Right cardiac atrium (tissue), 5 donors: ENCODE data around the gene CD84. TPM values are rescaled to one million over a fixed set of nuclear protein-coding genes. Genes with fewer than 3 reads are reported as not detected.
A peak's percentile ranks its signal among the peaks of the same experiment; 100 is the strongest.
"Not testable (repeated sequence)": the region's sequence is repeated elsewhere in the genome, so short reads cannot be mapped to it uniquely, and the experiment has no call there.

Source experiments
- ATAC-seq, 2 donors: fragments of 200-7000 bp; cut with Tn5 transposase; one replicate each; pipeline versions ENCODE4 v1.8.0 to v1.9.1; 2020; ENCODE audit warnings: moderate library complexity in 2 of 2, mild to moderate bottlenecking in 1 of 2
- DNase-seq, 3 donors: peaks; one replicate each; pipeline ENCODE4 v3.0.0-alpha.2; 2020
- H3K27ac ChIP-seq: one replicate; pipeline ENCODE4 v1.5.1; 2013; ENCODE audit warnings: mild to moderate bottlenecking, low read length, control low read depth, moderate library complexity
- H3K27me3 ChIP-seq: one replicate; pipeline ENCODE4 v1.6.1; 2013; ENCODE audit not compliant: control insufficient read depth, insufficient read depth
- H3K4me1 ChIP-seq: one replicate; pipeline ENCODE4 v1.6.1; 2013; ENCODE audit warnings: low read length; ENCODE audit not compliant: control insufficient read depth, insufficient read depth
- H3K4me3 ChIP-seq: one replicate; pipeline ENCODE4 v1.5.1; 2013; ENCODE audit warnings: low read length, control low read depth
- H3K9me3 ChIP-seq: one replicate; pipeline ENCODE4 v1.6.1; 2013; ENCODE audit warnings: low read length; ENCODE audit not compliant: control insufficient read depth
- WGBS: extraction: QIAGEN DNeasy Blood & Tissue Kit; methylation state at CpG from one replicate; pipeline ENCODE4 v1.1.7; 2013; 5-methylcytosine and 5-hydroxymethylcytosine counted together
- intact Hi-C, 4 donors: fragments of 100-400 bp; cut with DNase I; formaldehyde crosslinking; loops; one replicate each; pipeline versions ENCODE4 v1.11.0 to v1.14.0; 2022 to 2023
- polyA plus RNA-seq: library from polyadenylated mRNA; stranded (reverse); fragments of 200-250 nt; gene quantifications from one replicate; pipeline ENCODE4 v1.2.3, GENCODE V29; 2013
- total RNA-seq, 4 donors: library from RNA; stranded (reverse); fragmentation: NEBNext Ultra II Directional; extraction: Animal tissue kit (Norgen Biotek cat#: 25700); gene quantifications; one replicate each; pipeline ENCODE4 v1.2.1, GENCODE V29; 2021
- donor health status: healthy with polysubstance abuse.
- donor health status: DM: no; HTN: yes; CAD: no.
- donor health status: DM: no; HTN: no; CAD: no.
- donor health status: DM: no; HTN: yes; CAD: no; lungs with severe emphysema.
- donor health status: DM: yes; HTN: yes; CAD: no.

The CD84 gene
- total and polyA plus RNA-seq, 5 donors, result 0.61 to 5.7 (median 5.2) TPM

- intact Hi-C loops, result no loop called here
- H3K27me3 ChIP-seq, result no peaks in the 10 kb centered on the region
- H3K4me3 ChIP-seq, result no peak within 1 kb of the TSS
- DNase-seq (no peak), ATAC-seq (no peak)
- H3K4me1 ChIP-seq, result no peaks in the 10 kb centered on the region
- no peak within 1 kb of the TSS for H3K27ac ChIP-seq
- no peaks in the 10 kb centered on the region for H3K9me3 ChIP-seq
- 73% methylated on average over 11 of the region's 11 CpGs for WGBS
Measured at GRCh38 chr1:160522622-160523345, 56.5 kb downstream of the CD84 start, which contains the start of gene SLAMF6. Gene SLAMF6, minus strand, starts transcription at chr1:160523255. Its CDS starts 63 bp downstream, at chr1:160523192.

DNA sequence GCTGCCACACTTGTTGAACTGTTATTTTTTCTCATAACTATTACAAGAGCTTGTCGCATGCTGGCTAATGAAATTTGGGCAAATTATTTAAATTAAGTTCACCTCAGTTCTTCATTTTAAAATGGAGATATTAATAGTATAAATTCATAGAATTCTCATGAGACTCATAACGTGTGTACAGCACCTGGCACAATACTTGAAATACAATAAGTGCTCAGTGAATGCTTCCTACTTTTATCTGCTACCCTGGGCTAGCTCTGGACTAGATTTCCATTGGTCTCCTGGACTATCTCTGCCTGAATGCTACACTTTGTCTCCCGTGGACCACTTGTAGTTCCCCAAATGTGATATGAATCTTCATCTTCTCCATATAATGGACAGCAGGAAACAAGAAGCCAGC, 57.2 kb downstream of the CD84 start:
- Histone ChIP-seq H3K27me3 (no peaks in the 10 kb centered on the region), H3K4me1 (no peaks in the 10 kb centered on the region), H3K9me3 (no peaks in the 10 kb centered on the region), H3K4me3 (no peak overlapping the region), H3K27ac (no peak overlapping the region)
- ATAC-seq, result no peak
- no peak for DNase-seq
- 48% methylated on average over 3 of the region's 3 CpGs for WGBS
- intact Hi-C loops, result no loop called here

DNA sequence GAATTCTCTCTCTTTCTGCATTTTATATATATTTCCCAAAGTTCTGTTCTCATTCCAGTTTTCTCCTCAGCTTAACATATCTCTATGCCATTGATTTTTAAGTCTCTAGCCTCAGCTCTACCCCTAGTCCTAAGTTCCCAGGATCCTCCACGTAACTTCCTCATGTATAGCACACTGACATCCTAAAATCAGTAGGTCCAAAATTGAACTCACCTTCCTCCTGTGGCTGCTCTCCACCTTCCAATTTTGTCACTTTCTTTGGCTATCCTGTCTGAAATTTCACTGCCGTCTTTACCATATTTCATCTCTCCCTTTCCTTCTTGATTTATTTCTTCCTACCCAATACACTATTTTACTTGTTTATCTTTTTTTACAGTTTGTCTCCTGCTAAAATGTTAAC, 57.7 kb downstream of the CD84 start:
- H3K27me3 ChIP-seq, result no peaks in the 10 kb centered on the region
- H3K4me1 ChIP-seq, result no peaks in the 10 kb centered on the region
- no peak for ATAC-seq
- intact Hi-C loops, result no loop called here
- 81% methylated on average over 2 of the region's 2 CpGs for WGBS
- no peaks in the 10 kb centered on the region for H3K9me3 ChIP-seq
- H3K4me3 ChIP-seq, result peak overlapping the region; percentile 15
- no peak overlapping the region for H3K27ac ChIP-seq
- no peak for DNase-seq

DNA sequence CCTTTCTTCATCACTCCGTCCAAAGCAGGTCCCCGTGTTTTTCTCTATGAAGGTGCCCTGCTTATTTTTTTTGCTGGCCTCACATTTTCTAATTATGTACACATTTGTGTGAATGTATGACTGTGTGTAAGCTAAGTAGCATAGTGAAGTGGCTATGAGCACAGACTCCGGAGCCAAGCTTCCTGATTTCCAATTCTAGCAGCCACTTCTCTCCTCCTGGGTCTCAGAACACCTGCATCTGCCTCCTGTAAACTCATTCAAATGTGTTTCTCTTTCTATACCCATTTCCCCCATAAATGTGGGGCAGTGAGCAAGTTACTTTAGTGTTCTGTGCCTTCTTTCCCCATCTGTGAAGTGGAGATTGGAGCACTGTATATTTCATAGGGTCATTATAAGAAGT, 58.3 kb downstream of the CD84 start:
- intact Hi-C loops, result no loop called here
- H3K9me3 ChIP-seq, result no peaks in the 10 kb centered on the region
- DNase-seq (no peak), ATAC-seq (no peak)
- 46% methylated on average over 3 of the region's 3 CpGs for WGBS
- no peak overlapping the region for H3K4me3 ChIP-seq
- H3K27ac ChIP-seq, result no peak overlapping the region
- H3K4me1 ChIP-seq, result no peaks in the 10 kb centered on the region
- no peaks in the 10 kb centered on the region for H3K27me3 ChIP-seq

DNA sequence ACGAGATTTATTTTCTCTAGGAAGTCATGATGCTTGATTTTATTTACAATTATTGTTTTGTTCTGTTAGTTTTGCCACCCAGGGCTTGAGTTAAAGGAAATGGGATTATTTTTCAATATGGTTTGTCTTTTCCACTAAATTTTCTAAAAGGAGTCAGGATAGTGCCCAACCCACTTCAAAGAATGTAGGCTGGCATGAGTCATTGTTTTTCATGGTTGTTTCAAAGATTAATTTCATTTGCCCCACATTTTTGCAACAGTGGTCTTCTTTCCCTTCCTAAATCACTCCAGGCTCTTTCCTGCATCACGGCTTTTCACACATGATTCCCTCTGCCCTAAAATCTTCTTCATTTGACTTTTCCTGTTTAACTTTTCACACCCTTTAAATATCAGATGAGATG, 58.7 kb downstream of the CD84 start:
- no peak for DNase-seq
- no peak overlapping the region for H3K4me3 ChIP-seq
- no peak for ATAC-seq
- H3K4me1 ChIP-seq, result no peaks in the 10 kb centered on the region
- intact Hi-C loops, result no loop called here
- WGBS, result 38% methylated on average over 2 of the region's 2 CpGs
- no peaks in the 10 kb centered on the region for H3K9me3 ChIP-seq
- H3K27me3 ChIP-seq, result no peaks in the 10 kb centered on the region
- no peak overlapping the region for H3K27ac ChIP-seq

GRCh38 chr1:160519642-160520435, 59.5 kb downstream of the CD84 start:
- Histone ChIP-seq H3K27me3 (no peaks in the 10 kb centered on the region), H3K27ac (no peak overlapping the region), H3K4me1 (no peaks in the 10 kb centered on the region), H3K9me3 (no peaks in the 10 kb centered on the region), H3K4me3 (no peak overlapping the region)
- no peak for DNase-seq
- no peak for ATAC-seq
- WGBS, result 46% methylated on average over 5 of the region's 5 CpGs
- intact Hi-C loops, result no loop called here

GRCh38 chr1:160517519-160517918, 61.8 kb downstream of the CD84 start:
- DNase-seq, H3K4me1 ChIP-seq, H3K27ac ChIP-seq, H3K9me3 ChIP-seq, ATAC-seq, intact Hi-C loops, H3K4me3 ChIP-seq, H3K27me3 ChIP-seq: not testable (repeated sequence)
- 43% methylated on average over 2 of the region's 2 CpGs for WGBS

GRCh38 chr1:160515908-160516307, 63.4 kb downstream of the CD84 start:
- ATAC-seq, DNase-seq: not testable (repeated sequence)
- WGBS, result 35% methylated on average over 1 of the region's 1 CpG

GRCh38 chr1:160504651-160505050, 74.6 kb downstream of the CD84 start:
- H3K4me1 ChIP-seq, result no peaks in the 10 kb centered on the region
- no peak for ATAC-seq
- intact Hi-C loops, result no loop called here
- H3K27ac ChIP-seq, result no peak overlapping the region
- WGBS, result 86% methylated on average over 2 of the region's 2 CpGs
- H3K27me3 ChIP-seq, result no peaks in the 10 kb centered on the region
- no peak overlapping the region for H3K4me3 ChIP-seq
- no peak for DNase-seq
- H3K9me3 ChIP-seq, result no peaks in the 10 kb centered on the region

More at GRCh38 chr1:160515908-160516307, 63.4 kb downstream of the CD84 start:
- H3K9me3 ChIP-seq, intact Hi-C loops, H3K4me1 ChIP-seq, H3K4me3 ChIP-seq, H3K27ac ChIP-seq, H3K27me3 ChIP-seq: not testable (repeated sequence)

- H3K27ac ChIP-seq, result no peak overlapping the region
- no peak for DNase-seq
- WGBS, result 89% methylated on average over 6 of the region's 6 CpGs
- intact Hi-C loops, result no loop called here
- no peaks in the 10 kb centered on the region for H3K4me1 ChIP-seq
- no peaks in the 10 kb centered on the region for H3K9me3 ChIP-seq
- ATAC-seq, result no peak
- no peaks in the 10 kb centered on the region for H3K27me3 ChIP-seq
- H3K4me3 ChIP-seq, result no peak overlapping the region
Measured at GRCh38 chr1:160503087-160503486, 76.2 kb downstream of the CD84 start.

GRCh38 chr1:160500321-160500990, 78.8 kb downstream of the CD84 start:
- no peak overlapping the region for H3K27ac ChIP-seq
- intact Hi-C loops, result no loop called here

More at GRCh38 chr1:160500321-160500990, 78.8 kb downstream of the CD84 start:
- ATAC-seq (no peak), DNase-seq (no peak)
- no peaks in the 10 kb centered on the region for H3K4me1 ChIP-seq
- H3K9me3 ChIP-seq, result no peaks in the 10 kb centered on the region
- H3K27me3 ChIP-seq, result no peaks in the 10 kb centered on the region
- 54% methylated on average over 1 of the region's 1 CpG for WGBS
- no peak overlapping the region for H3K4me3 ChIP-seq
